ENCODE measurements around the gene SFSWAP.
"Not testable (repeated sequence)": the region's sequence is repeated elsewhere in the genome, so short reads cannot be mapped to it uniquely, and the experiment has no call there.

DNA sequence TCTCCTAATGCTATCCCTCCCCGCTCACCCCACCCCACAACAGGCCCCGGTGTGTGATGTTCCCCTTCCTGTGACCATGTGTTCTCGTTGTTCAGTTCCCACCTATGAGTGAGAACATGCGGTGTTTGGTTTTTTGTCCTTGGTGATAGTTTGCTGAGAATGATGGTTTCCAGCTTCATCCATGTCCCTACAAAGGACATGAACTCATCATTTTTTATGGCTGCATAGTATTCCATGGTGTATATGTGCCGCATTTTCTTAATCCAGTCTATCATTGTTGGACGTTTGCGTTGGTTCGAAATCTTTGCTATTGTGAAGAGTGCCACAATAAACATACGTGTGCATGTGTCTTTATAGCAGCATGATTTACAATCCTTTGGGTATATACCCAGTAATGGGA, 66.4 kb downstream of the SFSWAP start:
- TF ChIP-seq, protein P1, sequence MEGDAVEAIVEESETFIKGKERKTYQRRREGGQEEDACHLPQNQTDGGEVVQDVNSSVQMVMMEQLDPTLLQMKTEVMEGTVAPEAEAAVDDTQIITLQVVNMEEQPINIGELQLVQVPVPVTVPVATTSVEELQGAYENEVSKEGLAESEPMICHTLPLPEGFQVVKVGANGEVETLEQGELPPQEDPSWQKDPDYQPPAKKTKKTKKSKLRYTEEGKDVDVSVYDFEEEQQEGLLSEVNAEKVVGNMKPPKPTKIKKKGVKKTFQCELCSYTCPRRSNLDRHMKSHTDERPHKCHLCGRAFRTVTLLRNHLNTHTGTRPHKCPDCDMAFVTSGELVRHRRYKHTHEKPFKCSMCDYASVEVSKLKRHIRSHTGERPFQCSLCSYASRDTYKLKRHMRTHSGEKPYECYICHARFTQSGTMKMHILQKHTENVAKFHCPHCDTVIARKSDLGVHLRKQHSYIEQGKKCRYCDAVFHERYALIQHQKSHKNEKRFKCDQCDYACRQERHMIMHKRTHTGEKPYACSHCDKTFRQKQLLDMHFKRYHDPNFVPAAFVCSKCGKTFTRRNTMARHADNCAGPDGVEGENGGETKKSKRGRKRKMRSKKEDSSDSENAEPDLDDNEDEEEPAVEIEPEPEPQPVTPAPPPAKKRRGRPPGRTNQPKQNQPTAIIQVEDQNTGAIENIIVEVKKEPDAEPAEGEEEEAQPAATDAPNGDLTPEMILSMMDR (IDR thresholded peaks at IDR 0.05; ENCODE audit: poor library complexity) = not testable (repeated sequence)
- not testable (repeated sequence) for TF ChIP-seq EZH2 (IDR thresholded peaks at IDR 0.05; ENCODE audit: borderline replicate concordance); EZH2phosphoT487 (IDR thresholded peaks at IDR 0.05; ENCODE audit: low read depth, severe bottlenecking, unreplicated experiment)

Data from hepatocyte (in vitro differentiated cells).